Embryonic facial prominence (tissue), 1 donor: ENCODE measurements around the gene EFCAB7.
"Not testable (repeated sequence)": the region's sequence is repeated elsewhere in the genome, so short reads cannot be mapped to it uniquely, and the experiment has no call there.

Experiments
- DNase-seq: peaks from one replicate; pipeline ENCODE4 v3.0.0-alpha.2; 2016; ENCODE audit errors: extremely low spot score

The EFCAB7 gene

GRCh38 chr1:63548877-63549276, 25.6 kb downstream of the EFCAB7 start:
- DNase-seq, result no peak

GRCh38 chr1:63555480-63555879, 32.2 kb downstream of the EFCAB7 start:
- no peak for DNase-seq

GRCh38 chr1:63557365-63557987, 34.2 kb downstream of the EFCAB7 start:
- DNase-seq, result no peak

DNA sequence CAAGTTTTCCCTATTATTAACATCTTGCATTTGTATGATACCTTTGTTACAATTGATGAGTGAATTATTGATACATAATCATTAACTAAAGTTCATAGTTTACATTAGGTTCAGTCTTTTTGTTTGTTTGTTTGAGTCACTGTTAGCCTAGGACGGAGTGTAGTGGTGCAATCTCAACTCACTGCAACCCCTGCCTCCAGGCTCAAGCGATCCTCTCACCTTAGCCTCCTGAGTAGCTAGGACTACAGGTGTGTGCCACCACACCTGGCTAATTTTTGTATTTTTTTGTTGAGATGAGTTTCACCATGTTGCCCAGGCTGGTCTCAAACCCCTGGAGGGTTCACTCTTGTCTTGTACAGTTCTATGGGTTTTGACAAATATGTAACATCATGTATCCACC, 36.0 kb downstream of the EFCAB7 start:
- no peak for DNase-seq

DNA sequence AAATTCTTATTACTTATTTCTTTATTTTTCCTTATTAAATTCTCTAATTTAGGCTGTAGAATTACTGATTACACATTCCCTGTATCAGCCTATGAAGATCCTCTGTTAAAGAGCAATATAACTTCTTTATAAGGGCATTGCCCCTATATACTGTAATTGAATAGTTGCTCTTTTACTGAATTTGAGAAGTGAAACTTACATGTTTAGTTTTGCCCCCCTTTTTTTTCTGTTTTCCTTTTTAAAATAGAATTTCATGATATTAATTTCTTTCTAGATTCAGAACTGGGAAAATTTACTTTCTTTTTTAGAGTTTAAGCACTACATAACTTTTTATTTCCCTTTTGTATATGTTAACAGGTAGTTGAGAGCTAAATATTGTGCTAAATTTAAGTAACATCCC, 40.4 kb downstream of the EFCAB7 start:
- no peak for DNase-seq

- DNase-seq, result no peak
These were observed 45.7 kb downstream of the EFCAB7 start for GRCh38 chr1:63569068-63569467.

GRCh38 chr1:63569640-63570316, 46.5 kb downstream of the EFCAB7 start:
- DNase-seq, result no peak

DNA sequence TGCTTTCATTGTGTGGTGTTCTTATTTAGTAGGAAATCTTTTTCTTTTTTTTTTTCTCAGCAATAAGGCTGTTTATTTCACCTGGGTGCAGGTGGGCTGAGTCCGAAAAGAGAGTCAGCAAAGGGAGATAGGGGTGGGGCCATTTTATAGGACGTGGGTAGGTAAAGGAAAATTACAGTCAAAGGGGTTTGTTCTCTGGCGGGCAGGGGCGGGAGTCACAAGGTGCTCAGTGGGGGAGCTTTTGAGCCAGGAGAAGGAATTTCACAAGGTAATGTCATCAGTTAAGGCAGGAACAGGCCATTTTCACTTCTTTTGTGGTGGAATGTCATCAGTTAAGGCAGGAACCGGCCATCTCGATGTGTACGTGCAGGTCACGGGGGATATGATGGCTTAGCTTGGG, 49.4 kb downstream of the EFCAB7 start:
- not testable (repeated sequence) for DNase-seq

DNA sequence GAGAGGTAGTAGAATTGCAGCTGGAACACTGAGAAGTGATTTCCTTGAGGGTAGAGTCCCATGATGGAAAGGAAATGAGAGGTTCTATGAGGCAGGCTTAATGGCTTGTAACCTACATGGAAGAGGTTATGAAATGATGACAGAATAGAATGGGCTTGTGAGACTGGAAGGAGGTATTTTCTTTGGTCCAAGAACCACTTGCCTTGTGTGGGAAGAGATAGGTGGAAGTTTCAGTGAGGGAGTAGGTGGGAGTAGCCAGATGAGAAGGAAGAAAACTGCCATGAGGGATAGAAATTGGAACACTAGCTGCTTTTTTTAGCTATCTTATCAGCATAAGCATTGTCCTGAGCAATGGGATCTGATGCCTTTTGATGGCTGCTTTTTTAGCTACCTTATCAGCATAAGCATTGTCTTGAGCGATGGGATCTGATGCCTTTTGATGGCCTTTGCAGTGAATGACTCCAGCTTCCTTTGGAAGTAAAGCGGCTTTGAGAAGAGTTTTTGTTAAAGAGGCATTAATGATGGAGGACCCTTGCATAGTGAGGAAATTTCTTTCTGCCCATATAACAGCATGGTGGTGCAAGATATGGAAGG, 51.0 kb downstream of the EFCAB7 start:
- DNase-seq, result not testable (repeated sequence)

GRCh38 chr1:63575340-63575826, 52.1 kb downstream of the EFCAB7 start:
- DNase-seq, result no peak

DNA sequence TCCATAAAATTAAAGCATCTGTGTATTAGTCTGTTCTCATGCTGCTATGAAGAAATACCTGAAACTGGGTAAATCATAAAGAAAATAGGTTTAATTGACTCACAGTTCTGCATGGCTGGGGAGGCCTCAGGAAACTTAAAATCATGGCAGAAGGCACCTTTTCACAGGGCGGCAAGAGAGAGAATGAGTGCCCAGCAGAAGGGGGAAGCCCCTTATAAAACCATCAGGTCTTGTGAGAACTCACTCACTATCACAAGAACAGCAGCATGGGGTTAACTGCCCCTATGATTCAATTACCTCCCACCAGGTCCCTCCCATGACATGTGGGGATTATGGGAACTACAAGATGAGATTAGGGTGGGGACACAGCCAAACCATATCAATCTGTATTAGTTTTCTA, 63.0 kb downstream of the EFCAB7 start:
- DNase-seq, result not testable (repeated sequence)

GRCh38 chr1:63590166-63590560, 66.8 kb downstream of the EFCAB7 start:
- DNase-seq, result no peak

GRCh38 chr1:63592536-63593302, 69.4 kb downstream of the EFCAB7 start:
- DNase-seq, result no peak

DNA sequence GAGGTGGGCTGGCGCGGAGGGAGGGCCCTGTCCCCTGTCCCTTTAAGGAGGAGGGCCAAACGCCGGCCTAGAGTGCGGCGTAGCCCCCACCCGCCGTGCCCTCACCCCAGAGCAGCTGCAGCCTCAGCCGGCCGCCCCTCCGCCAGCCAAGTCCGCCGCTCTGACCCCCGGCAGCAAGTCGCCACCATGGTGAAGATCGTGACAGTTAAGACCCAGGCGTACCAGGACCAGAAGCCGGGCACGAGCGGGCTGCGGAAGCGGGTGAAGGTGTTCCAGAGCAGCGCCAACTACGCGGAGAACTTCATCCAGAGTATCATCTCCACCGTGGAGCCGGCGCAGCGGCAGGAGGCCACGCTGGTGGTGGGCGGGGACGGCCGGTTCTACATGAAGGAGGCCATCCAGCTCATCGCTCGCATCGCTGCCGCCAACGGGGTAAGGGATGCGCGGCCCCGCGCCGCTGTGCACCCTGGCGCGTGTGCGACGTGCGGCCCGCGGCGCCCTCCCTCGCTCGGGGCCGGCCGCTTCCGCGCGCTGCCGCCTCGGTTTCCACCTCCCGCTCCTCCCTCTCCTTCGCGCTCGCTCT, 70.1 kb downstream of the EFCAB7 start, which contains the start of gene PGM1:
Gene PGM1, plus strand, starts transcription at position 109 of the 583 bp plus-strand sequence. Its CDS starts 78 bp downstream, at position 187.
- no peak for DNase-seq

DNA sequence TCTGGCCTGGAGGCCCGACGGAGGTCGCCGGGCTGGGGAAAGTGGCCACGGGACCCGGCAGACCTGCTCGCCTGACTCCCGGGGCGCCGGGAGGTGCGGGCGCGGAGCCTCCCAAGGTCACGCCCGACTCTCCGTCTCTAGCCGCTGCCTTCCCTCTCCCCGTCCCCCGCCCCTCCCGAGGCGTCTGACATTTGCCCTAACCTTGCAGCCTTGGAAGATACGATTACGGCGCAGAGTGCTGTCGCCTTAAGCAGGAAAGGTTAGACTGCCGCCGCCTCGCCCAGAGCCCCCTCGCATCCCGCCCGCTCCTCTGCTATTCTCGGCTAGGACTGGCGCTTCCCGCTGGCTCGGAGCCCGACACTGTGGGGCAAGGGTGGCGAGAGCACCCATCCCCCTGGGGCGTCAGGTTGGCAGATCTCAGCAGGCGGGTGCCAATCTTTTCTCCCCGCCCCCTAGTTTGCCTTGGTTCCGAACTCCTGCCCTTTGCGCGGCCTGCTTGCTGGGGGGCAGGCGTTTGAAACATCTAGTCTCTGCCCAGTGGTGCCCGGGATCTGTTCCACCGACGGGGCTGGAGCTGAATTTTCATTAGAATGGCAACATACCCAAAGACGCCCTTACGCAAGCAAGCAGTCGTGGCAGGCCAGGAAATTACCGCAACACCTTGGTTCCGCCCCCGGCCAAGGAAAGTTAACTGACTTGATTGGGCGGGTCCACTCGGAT, 70.7 kb downstream of the EFCAB7 start:
- DNase-seq, result no peak

DNA sequence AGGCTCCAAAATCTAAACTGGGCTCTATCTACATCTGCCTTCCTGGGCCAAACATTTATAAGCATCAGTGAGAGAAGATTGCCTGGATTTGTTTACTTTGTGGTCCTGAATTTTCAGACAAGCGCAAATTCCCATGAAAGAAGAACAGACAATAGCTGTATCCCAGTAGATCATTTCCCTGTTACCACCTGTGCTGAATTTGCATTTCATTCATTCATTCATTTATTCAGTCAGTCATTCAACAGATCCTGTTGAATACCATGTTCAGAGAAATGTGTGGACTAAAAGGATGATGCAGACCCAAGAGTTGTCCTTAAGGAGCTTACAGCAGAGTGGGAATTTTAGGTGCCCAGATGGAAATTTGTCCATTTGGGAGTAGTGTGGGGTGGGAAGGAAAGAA, 72.1 kb downstream of the EFCAB7 start:
- no peak for DNase-seq

DNA sequence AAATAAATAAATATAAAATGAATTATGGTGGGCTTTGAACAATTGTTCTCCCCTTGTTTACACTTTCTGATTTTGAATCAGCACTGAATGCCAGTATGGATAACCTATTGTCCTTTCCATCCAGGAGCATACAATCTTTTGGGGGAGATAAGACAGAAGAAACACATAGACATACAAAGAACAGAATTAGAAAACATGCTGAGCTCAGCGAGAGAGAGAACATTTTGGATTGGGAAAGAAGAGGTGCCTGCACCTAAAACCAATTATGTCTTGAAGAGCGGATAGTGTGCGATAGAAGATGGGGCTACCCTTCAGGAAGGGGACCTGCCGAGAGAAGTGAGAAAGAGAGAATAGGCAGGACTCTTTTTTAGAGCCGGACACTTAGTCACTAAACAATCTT, 76.5 kb downstream of the EFCAB7 start:
- no peak for DNase-seq

- DNase-seq, result no peak
These were observed 76.9 kb downstream of the EFCAB7 start for GRCh38 chr1:63600248-63600647.

GRCh38 chr1:63601061-63601460, 77.7 kb downstream of the EFCAB7 start:
- DNase-seq, result no peak

DNA sequence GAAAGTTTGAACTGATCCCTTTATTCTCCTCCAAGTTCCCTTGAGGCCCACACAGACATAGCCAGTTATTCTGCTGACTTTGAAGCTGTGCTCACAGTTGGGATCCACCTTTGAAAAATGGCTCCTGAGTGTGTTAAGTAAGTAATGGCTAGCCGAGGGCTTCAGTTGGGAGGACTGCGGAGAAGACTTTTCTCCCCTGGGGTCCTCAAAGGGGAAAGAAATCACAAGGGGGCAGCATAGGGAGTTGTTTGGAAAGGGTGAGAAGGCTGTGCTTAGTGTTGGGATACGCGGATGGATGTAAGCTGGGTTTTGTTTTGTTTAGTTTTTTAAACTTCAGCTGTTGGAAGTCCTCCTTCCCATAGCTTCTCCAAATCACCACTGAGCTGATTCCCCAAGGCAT, 78.1 kb downstream of the EFCAB7 start:
- DNase-seq, result no peak

GRCh38 chr1:63601912-63602311, 78.6 kb downstream of the EFCAB7 start:
- DNase-seq, result no peak
